Mucosa of rectum (tissue), 2 donors: ENCODE data around the gene ZNF516.

Experiments used
- H3K27ac ChIP-seq, 2 donors: one replicate each; pipeline ENCODE4 v1.7.0; 2013; ENCODE audit warnings: inconsistent platforms in 2 of 2, low read depth in 2 of 2, low read length in 2 of 2
- H3K27me3 ChIP-seq, 2 donors: one replicate each; pipeline ENCODE4 v1.7.0; 2013; ENCODE audit warnings: low read length in 2 of 2; ENCODE audit not compliant: control insufficient read depth in 2 of 2, insufficient read depth in 2 of 2
- H3K36me3 ChIP-seq, 2 donors: one replicate each; pipeline ENCODE4 v1.7.0; 2013; ENCODE audit warnings: low read length in 2 of 2; ENCODE audit not compliant: control insufficient read depth in 2 of 2, insufficient read depth in 2 of 2
- H3K4me1 ChIP-seq, 2 donors: one replicate each; pipeline ENCODE4 v1.7.0; 2013; ENCODE audit warnings: low read length in 2 of 2, mild to moderate bottlenecking in 1 of 2; ENCODE audit not compliant: control insufficient read depth in 2 of 2, insufficient read depth in 2 of 2
- H3K4me3 ChIP-seq, 2 donors: one replicate each; pipeline ENCODE4 v1.7.0; 2013; ENCODE audit warnings: low read length in 2 of 2
- H3K9ac ChIP-seq, 2 donors: one replicate each; pipeline ENCODE4 v1.7.0; 2013; ENCODE audit warnings: low read length in 2 of 2, low read depth in 1 of 2, mild to moderate bottlenecking in 1 of 2
- H3K9me3 ChIP-seq, 2 donors: one replicate each; pipeline ENCODE4 v1.7.0; 2013; ENCODE audit warnings: low read length in 2 of 2; ENCODE audit not compliant: control insufficient read depth in 2 of 2
- donor health status: healthy.
- donor health status: Normal muscosa, but diverticular disease.

The ZNF516 gene

DNA sequence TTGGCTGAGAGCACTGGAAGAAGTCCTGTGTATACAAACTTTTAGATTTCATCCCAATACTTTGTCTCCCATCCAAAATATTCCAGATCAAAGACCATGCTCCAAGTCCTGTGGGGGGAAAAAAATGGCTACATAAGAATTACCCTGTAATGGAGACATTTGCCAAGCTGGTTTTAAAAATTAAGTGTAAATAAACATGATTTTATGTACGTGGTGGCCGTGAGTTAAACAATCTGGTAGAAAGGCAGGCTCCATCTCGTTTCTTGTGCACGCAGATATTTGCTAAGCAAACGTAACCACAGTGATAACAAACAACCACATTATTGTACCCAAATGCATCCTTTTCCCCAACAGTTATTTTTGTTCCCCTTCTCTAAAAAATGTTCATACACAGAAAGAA is 176.4 kb downstream of the ZNF516 start:
- H3K9ac ChIP-seq, result no peak overlapping the region
- no peaks in the 10 kb centered on the region for H3K36me3 ChIP-seq
- H3K9me3 ChIP-seq, result no peaks in the 10 kb centered on the region
- no peak overlapping the region for H3K27ac ChIP-seq
- H3K27me3 ChIP-seq, result no peaks in the 10 kb centered on the region
- no peaks in the 10 kb centered on the region for H3K4me1 ChIP-seq
- H3K4me3 ChIP-seq, result no peak overlapping the region

DNA sequence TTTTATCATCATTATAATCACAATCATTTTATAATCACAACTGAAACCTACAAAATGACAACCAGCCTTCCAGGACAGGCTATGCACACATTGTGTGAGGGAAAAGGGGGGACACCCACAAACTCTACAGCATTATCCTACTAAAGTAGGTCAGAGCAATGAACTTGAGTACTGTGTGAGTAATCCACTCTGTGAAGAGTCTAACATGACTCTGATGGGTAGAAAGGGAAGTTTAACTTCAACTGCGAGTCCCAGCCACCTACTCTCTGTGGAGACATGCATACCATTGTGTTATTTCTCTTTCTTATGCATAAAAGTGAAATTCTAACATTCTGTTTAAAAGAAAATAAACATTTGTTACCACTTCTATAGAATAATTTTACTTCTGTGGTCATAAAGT is 177.9 kb downstream of the ZNF516 start:
- no peak overlapping the region for H3K4me3 ChIP-seq
- no peaks in the 10 kb centered on the region for H3K9me3 ChIP-seq
- no peak overlapping the region for H3K9ac ChIP-seq
- no peak overlapping the region for H3K27ac ChIP-seq
- no peaks in the 10 kb centered on the region for H3K36me3 ChIP-seq
- H3K4me1 ChIP-seq, result no peaks in the 10 kb centered on the region
- H3K27me3 ChIP-seq, result no peaks in the 10 kb centered on the region

DNA sequence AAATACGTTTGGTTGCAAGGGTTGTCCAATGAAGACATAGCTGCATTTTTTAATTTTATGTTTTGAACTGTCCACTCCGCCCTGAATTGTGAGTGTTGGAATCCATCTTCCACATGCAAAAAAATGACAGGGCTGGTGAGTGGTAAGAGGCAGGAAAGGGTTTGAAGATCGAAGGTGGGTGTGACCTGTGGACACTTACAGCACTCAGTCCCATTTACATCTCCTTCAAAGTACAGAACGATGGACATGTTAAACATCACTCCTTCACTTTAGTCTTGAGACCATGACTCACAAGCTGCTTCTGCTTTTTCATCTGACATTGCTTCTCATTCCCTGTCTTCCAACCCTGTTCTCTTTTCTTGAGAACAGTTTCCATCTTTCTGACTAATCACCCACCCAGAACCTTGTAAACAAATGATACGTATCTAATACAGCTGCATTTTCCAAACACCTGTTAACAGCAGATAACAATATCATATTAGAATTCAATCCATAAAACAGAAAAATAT is 179.3 kb downstream of the ZNF516 start:
- Histone ChIP-seq H3K9me3 (no peaks in the 10 kb centered on the region), H3K4me3 (no peak overlapping the region), H3K4me1 (no peaks in the 10 kb centered on the region), H3K27ac (no peak overlapping the region), H3K27me3 (no peaks in the 10 kb centered on the region), H3K9ac (no peak overlapping the region), H3K36me3 (no peaks in the 10 kb centered on the region)

DNA sequence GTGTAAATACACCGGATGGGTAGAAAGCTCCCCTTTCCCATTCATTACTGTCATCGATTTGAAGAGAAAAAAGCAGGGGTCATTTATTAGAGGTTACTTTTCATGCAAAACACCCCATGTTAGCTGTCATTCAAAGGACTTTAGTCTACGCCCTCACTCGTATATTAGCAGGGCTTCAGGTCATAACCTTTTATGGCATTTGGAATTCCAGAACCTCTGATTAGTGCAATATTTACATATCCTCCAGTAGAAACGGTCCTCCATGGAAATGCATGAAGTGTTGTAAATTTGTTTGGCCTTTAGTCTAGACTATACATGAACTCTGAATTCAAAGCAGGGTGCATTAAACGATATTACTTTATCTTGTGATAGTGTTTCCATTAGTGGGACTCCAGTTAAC is 180.5 kb downstream of the ZNF516 start:
- H3K9me3 ChIP-seq, result no peaks in the 10 kb centered on the region
- H3K27ac ChIP-seq, result no peak overlapping the region
- H3K27me3 ChIP-seq, result no peaks in the 10 kb centered on the region
- no peaks in the 10 kb centered on the region for H3K4me1 ChIP-seq
- H3K4me3 ChIP-seq, result no peak overlapping the region
- H3K36me3 ChIP-seq, result no peaks in the 10 kb centered on the region
- no peak overlapping the region for H3K9ac ChIP-seq

DNA sequence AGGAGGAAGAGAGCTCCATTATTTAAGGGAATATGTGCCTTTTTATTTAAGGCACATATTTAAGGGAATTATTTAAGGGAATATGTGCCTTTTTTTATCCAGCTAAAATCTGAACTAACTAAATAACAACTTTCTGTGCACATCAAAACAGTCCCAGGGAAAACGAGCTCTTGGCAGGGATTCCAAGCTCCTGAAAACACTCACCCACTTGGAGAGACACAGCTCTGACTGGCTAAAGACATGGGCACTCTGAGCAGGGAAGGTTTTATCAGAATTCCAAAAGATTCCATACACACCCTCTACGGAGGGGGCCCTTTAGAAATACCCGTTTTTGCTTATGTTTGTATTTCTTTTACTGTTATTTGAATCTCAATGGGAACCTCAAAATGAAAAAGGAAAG is 181.0 kb downstream of the ZNF516 start:
- H3K36me3 ChIP-seq, result no peaks in the 10 kb centered on the region
- no peak overlapping the region for H3K9ac ChIP-seq
- H3K27ac ChIP-seq, result no peak overlapping the region
- no peaks in the 10 kb centered on the region for H3K9me3 ChIP-seq
- no peaks in the 10 kb centered on the region for H3K27me3 ChIP-seq
- no peaks in the 10 kb centered on the region for H3K4me1 ChIP-seq
- no peak overlapping the region for H3K4me3 ChIP-seq
